Gastrocnemius medialis (tissue), 4 donors: ENCODE data around the gene CYLD. TPM values are rescaled to one million over a fixed set of nuclear protein-coding genes. Genes with fewer than 3 reads are reported as not detected.

Source experiments
- ATAC-seq, 2 donors: fragments of 150-250 bp; one replicate each; pipeline ENCODE4 v1.9.1; 2016
- DNase-seq, 2 donors: peaks; one replicate each; pipeline ENCODE4 v3.0.0-alpha.2; 2019
- H3K27ac ChIP-seq, 4 donors: fragments of 200-600 bp; sonication (generic); 1 replicate in 1 of 4; 2 replicates in 3 of 4; pipeline ENCODE4 v1.5.1; 2016 to 2018; ENCODE audit warnings: mild to moderate bottlenecking in 2 of 4, moderate library complexity in 1 of 4
- H3K27me3 ChIP-seq, 3 donors: fragments of 200-600 bp; sonication (generic) in 2 of 3; 1 replicate in 1 of 3; 2 replicates in 2 of 3; pipeline versions ENCODE4 v1.5.1 to v1.6.0; 2016 to 2019; ENCODE audit warnings: mild to moderate bottlenecking in 1 of 3, moderate library complexity in 1 of 3
- H3K36me3 ChIP-seq, 2 donors: fragments of 200-600 bp; sonication (generic) in 1 of 2; one replicate each; pipeline ENCODE4 v1.5.1; 2017 to 2018
- H3K4me1 ChIP-seq, 2 donors: fragments of 200-600 bp; sonication (generic) in 1 of 2; one replicate each; pipeline ENCODE4 v1.5.1; 2016 to 2017; ENCODE audit warnings: mild to moderate bottlenecking in 2 of 2
- H3K4me3 ChIP-seq, 4 donors: fragments of 200-600 bp; sonication (generic) in 3 of 4; 1 replicate in 1 of 4; 2 replicates in 3 of 4; pipeline ENCODE4 v1.5.1; 2016 to 2019; ENCODE audit warnings: mild to moderate bottlenecking in 2 of 4
- H3K9me3 ChIP-seq, 3 donors: fragments of 200-600 bp; sonication (generic) in 2 of 3; 1 replicate in 1 of 3; 2 replicates in 2 of 3; pipeline ENCODE4 v1.5.1; 2016 to 2019
- POLR2A ChIP-seq, 2 donors: fragments of 450-650 bp; IDR thresholded peaks; one replicate each; pipeline ENCODE4 v1.6.1; 2017; ENCODE audit warnings: antibody characterized with exemption in 2 of 2, mild to moderate bottlenecking in 2 of 2, moderate library complexity in 2 of 2
- in situ Hi-C, 4 donors: fragments of 200-750 bp; cut with MboI; loops; one replicate each; pipeline versions ENCODE4 v1.15.0 to v1.8.0; 2017; ENCODE audit warnings: low sequenced_read_pairs in 4 of 4
- intact Hi-C: fragments of 100-400 bp; cut with DNase I; formaldehyde crosslinking; loops from one replicate; pipeline ENCODE4 v1.15.1; 2023; ENCODE audit warnings: low total_unique reads
- total RNA-seq, 4 donors: library from RNA; depleted of rRNA; stranded (reverse); fragments of >200 nt; gene quantifications; one replicate each; pipeline versions ENCODE4 v1.1.0 to v1.2.3, GENCODE V29; 2016
- TF ChIP-seq, protein P1 (sequence below), 5 experiments: fragments of 450-650 bp in 3 of 5; fragments of 200-600 bp in 2 of 5; sonication (generic) in 2 of 5; IDR thresholded peaks in 4 of 5; conservative IDR thresholded peaks in 1 of 5; 1 replicate in 4 of 5; 2 replicates in 1 of 5; pipeline ENCODE4 v1.5.1; 2016 to 2019; ENCODE audit warnings: antibody characterized with exemption in 5 of 5, mild to moderate bottlenecking in 3 of 5, moderate library complexity in 3 of 5

Gene CYLD
- total RNA-seq, 4 donors from 2014 or later: 49.2 to 177 (median 135) TPM

- Histone ChIP-seq H3K27ac (no peak overlapping the region), H3K27me3 (no peaks in the 10 kb centered on the region), H3K4me3 (no peak overlapping the region), H3K4me1 (peaks cover 3 to 5% of the 10 kb centered on the region in 2 donors), H3K9me3 (no peaks in the 10 kb centered on the region), H3K36me3 (no peaks in the 10 kb centered on the region)
- in situ Hi-C loops: no loop called here
- ATAC-seq: no peak
- intact Hi-C loops: no loop called here
- TF ChIP-seq, protein P1, sequence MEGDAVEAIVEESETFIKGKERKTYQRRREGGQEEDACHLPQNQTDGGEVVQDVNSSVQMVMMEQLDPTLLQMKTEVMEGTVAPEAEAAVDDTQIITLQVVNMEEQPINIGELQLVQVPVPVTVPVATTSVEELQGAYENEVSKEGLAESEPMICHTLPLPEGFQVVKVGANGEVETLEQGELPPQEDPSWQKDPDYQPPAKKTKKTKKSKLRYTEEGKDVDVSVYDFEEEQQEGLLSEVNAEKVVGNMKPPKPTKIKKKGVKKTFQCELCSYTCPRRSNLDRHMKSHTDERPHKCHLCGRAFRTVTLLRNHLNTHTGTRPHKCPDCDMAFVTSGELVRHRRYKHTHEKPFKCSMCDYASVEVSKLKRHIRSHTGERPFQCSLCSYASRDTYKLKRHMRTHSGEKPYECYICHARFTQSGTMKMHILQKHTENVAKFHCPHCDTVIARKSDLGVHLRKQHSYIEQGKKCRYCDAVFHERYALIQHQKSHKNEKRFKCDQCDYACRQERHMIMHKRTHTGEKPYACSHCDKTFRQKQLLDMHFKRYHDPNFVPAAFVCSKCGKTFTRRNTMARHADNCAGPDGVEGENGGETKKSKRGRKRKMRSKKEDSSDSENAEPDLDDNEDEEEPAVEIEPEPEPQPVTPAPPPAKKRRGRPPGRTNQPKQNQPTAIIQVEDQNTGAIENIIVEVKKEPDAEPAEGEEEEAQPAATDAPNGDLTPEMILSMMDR (IDR thresholded peaks at IDR 0.05 in 4 of 5, conservative IDR thresholded peaks at IDR 0.05 in 1 of 5): no peak
- no peak for TF ChIP-seq POLR2A (IDR thresholded peaks at IDR 0.05)
- no peak for DNase-seq
Observed at GRCh38 chr16:50717091-50717490, 24.8 kb upstream of the CYLD start.

DNA sequence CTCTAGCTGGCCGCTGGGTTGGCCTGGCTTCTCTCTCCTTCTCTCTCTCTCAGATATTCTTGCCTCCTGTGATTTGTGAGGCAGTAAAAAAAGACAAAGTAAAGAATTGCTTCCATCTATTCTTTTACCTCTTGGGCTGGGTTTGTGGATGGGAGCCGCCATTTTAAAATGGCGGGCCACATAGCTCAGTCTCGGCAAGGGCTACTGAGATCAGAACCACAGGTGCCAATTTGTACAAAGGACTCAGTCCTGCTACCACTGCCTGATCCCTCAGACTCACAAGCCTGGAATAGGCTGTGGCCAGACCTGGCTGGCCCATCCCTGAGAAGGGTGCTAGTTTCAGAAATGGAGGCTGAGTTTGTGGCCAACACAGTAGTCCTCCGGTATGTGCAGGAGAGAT, 24.4 kb upstream of the CYLD start:
- intact Hi-C loops (no loop called here), in situ Hi-C loops (no loop called here)
- no peak for ATAC-seq
- TF ChIP-seq POLR2A (IDR thresholded peaks at IDR 0.05): no peak
- TF ChIP-seq, protein P1 (IDR thresholded peaks at IDR 0.05 in 4 of 5, conservative IDR thresholded peaks at IDR 0.05 in 1 of 5): no peak
- Histone ChIP-seq H3K9me3 (no peaks in the 10 kb centered on the region), H3K27me3 (no peaks in the 10 kb centered on the region), H3K4me3 (no peak overlapping the region), H3K36me3 (no peaks in the 10 kb centered on the region), H3K4me1 (peaks cover 0 to under 1% of the 10 kb centered on the region in 2 donors), H3K27ac (no peak overlapping the region)
- DNase-seq: no peak

- no peaks in the 10 kb centered on the region for H3K36me3 ChIP-seq
- DNase-seq (no peak), ATAC-seq (no peak)
- H3K27ac ChIP-seq: no peak overlapping the region
- H3K27me3 ChIP-seq: no peaks in the 10 kb centered on the region
- H3K9me3 ChIP-seq: no peaks in the 10 kb centered on the region
- no peak for TF ChIP-seq POLR2A (IDR thresholded peaks at IDR 0.05)
- TF ChIP-seq, protein P1 (IDR thresholded peaks at IDR 0.05 in 4 of 5, conservative IDR thresholded peaks at IDR 0.05 in 1 of 5): no peak
- intact Hi-C loops: no loop called here
- in situ Hi-C loops: no loop called here
- no peaks in the 10 kb centered on the region for H3K4me1 ChIP-seq
- no peak overlapping the region for H3K4me3 ChIP-seq
Observed at GRCh38 chr16:50718061-50718760, 23.7 kb upstream of the CYLD start.

DNA sequence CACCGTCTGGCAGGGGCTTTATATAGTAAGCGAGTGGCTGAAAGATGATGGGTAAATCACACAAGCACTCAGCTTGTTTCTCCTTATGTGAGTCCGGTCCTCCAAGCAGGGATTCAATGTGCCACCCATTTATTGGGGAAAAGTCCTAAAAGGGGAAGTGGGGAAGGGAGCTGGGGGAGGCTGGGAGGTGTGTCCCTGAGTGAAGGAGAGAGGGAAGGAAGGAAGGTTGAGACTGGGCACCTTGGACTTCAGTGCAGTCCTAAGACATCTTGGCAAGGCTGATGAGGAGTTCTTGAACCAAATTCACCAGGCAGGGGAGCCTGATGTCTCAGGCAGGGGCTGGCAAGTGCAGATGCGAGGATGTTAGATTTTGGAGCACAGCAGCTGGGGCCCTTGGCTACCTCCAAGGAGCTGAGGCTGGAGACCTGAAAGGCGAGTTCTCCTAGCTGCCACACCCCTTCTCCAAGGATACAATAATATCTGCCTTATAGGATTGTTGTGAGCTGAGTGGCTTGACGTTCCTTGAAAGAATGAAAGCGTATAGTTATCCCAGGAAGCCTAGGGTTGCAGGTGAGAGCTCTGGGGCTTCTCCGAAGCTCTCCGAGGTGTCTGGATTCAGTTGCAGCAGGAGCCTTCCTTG, 23.0 kb upstream of the CYLD start:
- DNase-seq (no peak), ATAC-seq (no peak)
- H3K27ac ChIP-seq: no peak overlapping the region
- H3K9me3 ChIP-seq: no peaks in the 10 kb centered on the region
- no peaks in the 10 kb centered on the region for H3K36me3 ChIP-seq
- no peak overlapping the region for H3K4me3 ChIP-seq
- H3K4me1 ChIP-seq: no peaks in the 10 kb centered on the region
- in situ Hi-C loops (no loop called here), intact Hi-C loops (no loop called here)
- TF ChIP-seq, protein P1 (IDR thresholded peaks at IDR 0.05 in 4 of 5, conservative IDR thresholded peaks at IDR 0.05 in 1 of 5): no peak
- no peak for TF ChIP-seq POLR2A (IDR thresholded peaks at IDR 0.05)
- no peaks in the 10 kb centered on the region for H3K27me3 ChIP-seq
